GM19193 (cell line): ENCODE measurements around the gene SAYSD1.

Experiments
- POLR2A ChIP-seq: IDR thresholded peaks from 4 replicates; pipeline ENCODE4 v1.6.1; 2011; ENCODE audit not compliant: insufficient read depth, insufficient read length; ENCODE audit errors: extremely low read depth

SAYSD1 gene

DNA sequence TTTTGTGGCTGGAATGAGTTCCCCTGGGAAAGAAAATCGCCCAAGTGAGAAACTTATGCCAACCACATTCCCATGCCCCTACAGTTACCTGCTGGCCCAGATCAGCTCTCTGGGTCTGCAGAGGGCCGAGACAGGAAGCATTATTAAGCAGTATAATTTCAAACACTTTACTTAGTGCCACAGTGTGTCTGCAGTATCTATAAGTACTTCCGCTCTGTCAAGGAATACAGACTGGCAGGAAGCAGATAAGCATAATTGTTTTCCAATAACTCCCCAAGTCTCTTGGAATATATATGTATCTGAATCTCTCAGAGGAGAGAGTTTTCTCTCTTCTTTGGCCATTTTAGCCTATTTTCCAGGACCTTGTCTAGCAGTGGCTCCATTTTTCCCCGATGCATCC is 24.9 kb downstream of the SAYSD1 start:
- no peak for TF ChIP-seq POLR2A

- no peak for TF ChIP-seq POLR2A
Measured at GRCh38 chr6:39088331-39088730, 26.7 kb downstream of the SAYSD1 start.

DNA sequence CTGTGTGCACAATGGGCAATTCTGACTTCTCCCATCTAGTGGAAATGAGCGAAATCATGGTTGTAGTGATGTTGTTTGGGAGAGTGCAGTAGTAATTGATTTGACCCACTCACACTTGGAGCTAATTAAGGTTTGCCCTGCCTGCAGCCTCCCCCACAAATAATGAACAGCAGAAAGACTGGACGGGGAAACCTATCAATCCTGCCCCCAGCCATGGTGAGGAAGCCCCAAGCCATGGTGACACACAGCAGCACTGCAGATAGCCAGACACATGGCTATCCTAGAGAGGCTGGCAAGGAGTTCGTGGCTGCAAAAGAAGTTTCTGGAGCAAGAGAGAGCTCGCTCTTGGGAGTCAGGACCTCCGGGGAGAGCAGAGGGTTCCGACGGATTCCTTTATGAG is 27.8 kb downstream of the SAYSD1 start:
- no peak for TF ChIP-seq POLR2A

GRCh38 chr6:39086711-39087110 is 28.3 kb downstream of the SAYSD1 start:
- no peak for TF ChIP-seq POLR2A

GRCh38 chr6:39086294-39086693 is 28.7 kb downstream of the SAYSD1 start:
- no peak for TF ChIP-seq POLR2A

DNA sequence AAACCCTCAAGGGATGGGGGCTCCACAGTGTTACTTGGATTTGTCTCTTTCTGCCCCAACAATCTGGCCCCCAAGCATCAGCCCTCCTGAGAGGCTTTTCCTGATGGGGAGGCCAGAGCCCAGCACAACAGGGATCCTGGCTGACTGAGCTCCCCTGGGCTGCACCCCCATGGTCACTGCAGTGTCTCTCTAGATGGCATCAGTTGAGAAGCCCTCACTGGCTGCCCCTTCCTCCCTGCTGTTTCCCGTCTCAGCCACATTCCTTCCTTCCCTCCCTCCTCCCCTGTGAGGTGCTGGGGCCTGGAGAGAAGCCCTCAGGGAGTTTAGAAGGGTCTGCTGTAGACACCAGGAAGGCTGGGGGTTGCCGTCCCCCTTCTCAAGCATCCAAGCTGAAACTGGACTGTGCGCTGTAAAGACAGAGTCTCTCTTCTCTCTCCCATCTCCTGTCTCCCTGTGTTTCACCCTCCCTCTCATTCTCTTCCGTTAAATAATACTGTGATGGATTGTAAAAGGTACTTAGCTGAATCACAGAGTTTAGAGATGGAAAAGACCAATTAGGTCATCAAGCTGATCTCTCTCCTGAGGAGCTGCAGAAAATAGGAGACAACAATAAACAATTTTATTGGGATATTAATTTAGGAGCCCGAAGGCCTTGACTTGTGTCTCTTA is 29.7 kb downstream of the SAYSD1 start:
- no peak for TF ChIP-seq POLR2A

- no peak for TF ChIP-seq POLR2A
Measured at GRCh38 chr6:39084506-39084905, 30.5 kb downstream of the SAYSD1 start.

DNA sequence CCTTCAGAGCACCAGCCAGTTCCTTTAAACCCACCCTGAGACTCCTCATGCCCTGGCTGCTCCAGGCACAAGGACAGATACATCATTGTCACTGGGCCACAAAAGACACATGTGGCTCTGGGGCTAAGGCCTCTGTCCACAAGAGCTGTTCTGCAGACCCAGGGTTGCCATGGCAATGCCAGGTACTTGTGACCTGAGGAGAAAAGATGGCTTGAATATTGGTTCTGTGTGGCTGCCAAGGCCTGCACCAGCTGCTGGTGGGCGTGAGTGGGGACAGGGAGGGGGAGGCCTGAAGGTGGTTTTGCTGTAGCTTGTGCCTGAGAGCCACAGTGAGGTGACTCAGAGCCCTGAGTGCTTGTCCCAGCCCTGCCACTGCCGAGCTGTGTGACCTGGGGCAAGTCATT is 31.8 kb downstream of the SAYSD1 start:
- TF ChIP-seq POLR2A: no peak

DNA sequence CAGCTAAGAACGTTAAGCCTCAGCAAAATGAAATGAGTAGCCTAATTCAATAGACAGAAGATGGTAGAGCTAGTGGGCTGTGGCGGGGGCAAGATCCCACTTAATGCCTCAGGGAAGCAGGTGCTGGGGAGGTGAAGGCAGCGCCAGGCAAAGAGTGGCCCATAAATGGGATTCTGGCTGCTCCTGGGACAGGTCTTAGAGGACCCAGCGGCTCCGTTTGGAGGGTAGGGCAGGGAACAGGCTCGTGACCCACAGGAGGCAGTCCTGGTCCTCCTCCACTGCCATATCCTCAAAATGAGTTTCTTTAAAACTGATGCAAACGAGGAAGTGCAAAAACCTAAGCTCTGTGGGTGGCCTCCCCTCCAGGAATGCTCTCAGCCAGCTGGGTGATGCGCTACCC is 32.7 kb downstream of the SAYSD1 start:
- TF ChIP-seq POLR2A: no peak

DNA sequence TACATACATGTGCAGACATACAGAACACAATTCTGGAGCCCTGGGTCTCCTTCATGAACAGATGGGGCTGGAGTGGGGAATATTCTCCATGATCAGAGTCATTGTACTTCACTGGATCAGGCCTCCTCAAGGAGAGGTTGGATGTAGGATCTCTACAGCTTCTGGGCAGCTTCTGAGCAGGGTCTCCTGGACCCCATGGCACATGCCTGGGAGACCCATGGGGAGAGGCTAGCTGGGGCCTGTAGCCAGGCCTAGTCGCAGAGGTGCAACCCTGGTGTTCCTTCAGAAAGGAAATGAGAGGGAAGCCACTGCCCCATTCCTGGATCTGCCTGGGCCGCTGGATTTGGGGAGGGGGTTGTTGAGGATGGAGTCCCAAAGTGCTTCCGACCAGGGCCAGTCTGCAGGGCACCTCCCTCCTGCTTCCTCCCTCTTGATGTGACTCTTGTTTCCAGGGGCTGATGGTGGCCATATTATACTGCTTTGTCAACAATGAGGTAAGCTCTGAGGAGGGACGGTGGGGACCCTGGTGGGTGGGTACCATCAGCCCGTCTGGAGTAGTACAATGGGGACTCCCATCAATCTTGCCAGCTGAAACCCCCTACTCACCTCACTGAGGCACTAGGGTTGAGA is 34.6 kb downstream of the SAYSD1 start:
- TF ChIP-seq POLR2A: no peak

GRCh38 chr6:39079197-39080125 is 35.5 kb downstream of the SAYSD1 start:
- no peak for TF ChIP-seq POLR2A

DNA sequence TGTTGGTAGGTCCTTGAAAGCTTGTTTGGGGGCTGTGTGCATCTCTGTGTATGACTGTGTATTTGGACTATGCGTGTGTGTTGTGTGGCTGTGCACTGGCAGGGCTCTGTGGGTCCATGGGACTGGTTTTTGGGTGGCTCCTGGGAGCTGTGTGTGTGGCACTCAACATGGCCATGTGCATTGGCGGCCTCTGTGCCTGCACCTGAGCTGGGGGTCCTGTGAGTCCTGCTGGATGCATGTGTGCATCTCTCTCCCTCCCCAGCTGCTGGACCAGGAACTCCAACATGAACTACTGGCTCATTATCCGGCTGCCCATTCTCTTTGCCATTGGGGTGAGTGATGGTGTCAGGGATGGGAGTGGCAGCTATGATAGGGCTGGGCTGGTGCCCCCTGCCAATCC is 36.3 kb downstream of the SAYSD1 start:
- TF ChIP-seq POLR2A: no peak

GRCh38 chr6:39077882-39078594 is 36.9 kb downstream of the SAYSD1 start:
- no peak for TF ChIP-seq POLR2A

DNA sequence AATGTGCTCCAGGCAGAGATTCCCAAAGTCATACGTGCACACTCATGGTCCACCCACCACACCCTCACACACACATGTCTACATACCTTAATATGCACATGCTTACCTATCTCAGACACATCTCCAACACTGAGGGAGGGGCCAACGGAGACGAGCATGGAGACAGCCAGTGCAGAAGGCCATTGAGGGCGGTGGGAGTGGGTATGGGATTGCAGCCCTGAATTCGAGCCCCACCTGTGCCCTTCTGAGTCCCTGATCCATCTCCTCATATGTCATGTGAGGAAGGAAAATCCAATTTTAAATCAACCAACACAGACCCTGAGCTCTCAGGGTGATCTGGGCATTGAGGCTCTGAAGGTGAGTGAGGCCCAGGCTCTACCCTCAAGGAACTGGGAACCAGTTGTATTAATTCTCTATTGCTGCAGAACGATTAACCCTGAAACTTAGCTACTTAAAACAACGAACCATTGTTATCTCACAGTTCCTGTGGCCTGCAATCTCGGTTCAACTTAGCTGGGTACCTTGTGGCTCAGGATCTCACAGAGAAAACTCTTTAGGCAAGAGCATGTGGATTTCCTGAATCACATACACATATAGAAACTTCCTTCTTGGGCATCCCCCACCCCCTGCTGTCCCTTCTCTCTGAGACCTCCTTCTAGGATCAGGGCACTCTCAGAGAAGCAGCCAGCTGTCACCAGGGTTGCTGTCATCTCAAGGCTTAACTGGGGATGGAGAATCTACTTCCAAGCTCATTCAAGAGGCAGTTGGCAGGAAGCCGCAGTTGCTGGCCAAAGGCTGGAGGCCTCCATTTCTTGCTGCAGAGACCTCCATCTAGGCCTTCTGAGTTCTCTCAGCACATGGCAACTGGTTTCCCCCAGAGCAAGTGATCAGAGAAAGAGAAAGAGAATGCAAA is 38.1 kb downstream of the SAYSD1 start:
- no peak for TF ChIP-seq POLR2A
